T-helper 1 cell treated with Interleukin-12 subunit alpha and Interleukin-12 subunit beta and Interleukin-4 antibody, amounts not matched to agents 30 μg/mL and 1 μg/mL, for 36 hours (primary cell): ENCODE results near the gene KRT35.

Source experiments
- H3K27ac Mint-ChIP-seq: one replicate; pipeline ENCODE4 v1.8.0; 2021; ENCODE audit warnings: mild to moderate bottlenecking, mixed read lengths
- H3K27me3 Mint-ChIP-seq: one replicate; pipeline ENCODE4 v1.8.0; 2021; ENCODE audit warnings: low read depth, mixed read lengths
- H3K36me3 Mint-ChIP-seq: one replicate; pipeline ENCODE4 v1.8.0; 2021; ENCODE audit warnings: low read depth, mixed read lengths
- H3K4me1 Mint-ChIP-seq: one replicate; pipeline ENCODE4 v1.8.0; 2021; ENCODE audit warnings: low read depth, mixed read lengths
- H3K4me3 Mint-ChIP-seq: one replicate; pipeline ENCODE4 v1.8.0; 2021; ENCODE audit warnings: mild to moderate bottlenecking, moderate library complexity, mixed read lengths
- H3K9me3 Mint-ChIP-seq: one replicate; pipeline ENCODE4 v1.8.0; 2021; ENCODE audit warnings: mixed read lengths

Gene KRT35

DNA sequence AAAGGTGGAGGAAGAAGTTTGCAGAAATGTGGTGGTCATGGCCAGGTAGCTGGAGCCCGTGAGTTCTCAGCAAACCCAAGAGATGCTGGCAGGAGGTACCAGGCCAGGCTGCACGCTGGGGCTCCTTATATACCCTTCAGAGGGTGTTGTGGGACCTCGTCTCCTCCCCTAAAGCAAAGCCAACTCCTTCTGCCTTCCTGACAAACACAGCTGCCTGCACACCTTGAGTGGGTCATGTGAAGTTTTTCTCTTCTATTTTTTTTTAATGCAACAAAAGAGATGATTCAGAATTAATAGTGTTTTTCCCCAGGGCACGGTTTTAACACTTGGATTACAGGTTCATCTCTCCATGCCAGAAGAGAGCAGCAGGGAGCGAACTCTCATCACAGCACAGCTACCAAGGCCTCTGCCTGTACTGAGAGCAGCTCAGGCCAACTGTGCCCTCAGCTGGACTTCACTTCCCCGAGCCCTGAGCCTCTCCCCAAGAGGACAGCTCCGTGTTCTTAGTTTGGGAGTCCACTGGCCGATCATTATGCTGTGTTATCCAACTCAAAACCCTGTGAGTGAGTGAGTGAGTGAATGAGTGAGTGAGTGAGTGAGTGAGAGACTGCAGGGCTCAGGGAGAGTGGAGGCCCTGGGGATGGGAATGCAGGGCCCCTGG is 38.0 kb upstream of the KRT35 start, which contains the start of gene KRT15:
TSS of gene KRT15 (minus strand) at position 102 of the 661 bp plus-strand sequence. CDS start at position 39, 63 bp downstream.
- Mint-ChIP-seq H3K4me3 (no peak within 1 kb of the TSS), H3K36me3 (no peaks in the 10 kb centered on the region), H3K4me1 (no peaks in the 10 kb centered on the region), H3K9me3 (no peaks in the 10 kb centered on the region), H3K27me3 (peaks cover 3% of the 10 kb centered on the region), H3K27ac (no peak within 1 kb of the TSS)

DNA sequence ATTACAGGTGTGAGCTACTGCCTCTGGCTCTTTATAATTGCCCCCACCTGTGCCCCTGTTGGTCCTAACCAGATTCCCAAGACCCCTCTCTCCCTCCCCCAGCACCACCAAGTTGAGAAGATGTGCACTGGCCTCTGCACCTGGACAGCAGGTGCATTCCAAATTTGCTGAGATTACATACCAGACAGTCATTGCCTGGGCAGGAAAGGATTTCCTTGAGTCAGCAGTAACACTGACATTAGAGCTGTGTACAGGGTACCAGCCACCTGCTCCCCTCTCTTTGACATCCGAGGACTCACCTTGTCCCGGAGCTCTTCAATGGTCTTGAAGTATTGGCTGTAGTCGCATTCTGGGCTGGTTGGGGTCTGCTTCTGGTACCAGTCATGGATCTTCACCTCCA is 37.1 kb upstream of the KRT35 start:
- Mint-ChIP-seq H3K27me3 (peaks cover 3% of the 10 kb centered on the region), H3K27ac (no peak overlapping the region), H3K36me3 (no peaks in the 10 kb centered on the region), H3K9me3 (no peaks in the 10 kb centered on the region), H3K4me3 (no peak overlapping the region), H3K4me1 (no peaks in the 10 kb centered on the region)

DNA sequence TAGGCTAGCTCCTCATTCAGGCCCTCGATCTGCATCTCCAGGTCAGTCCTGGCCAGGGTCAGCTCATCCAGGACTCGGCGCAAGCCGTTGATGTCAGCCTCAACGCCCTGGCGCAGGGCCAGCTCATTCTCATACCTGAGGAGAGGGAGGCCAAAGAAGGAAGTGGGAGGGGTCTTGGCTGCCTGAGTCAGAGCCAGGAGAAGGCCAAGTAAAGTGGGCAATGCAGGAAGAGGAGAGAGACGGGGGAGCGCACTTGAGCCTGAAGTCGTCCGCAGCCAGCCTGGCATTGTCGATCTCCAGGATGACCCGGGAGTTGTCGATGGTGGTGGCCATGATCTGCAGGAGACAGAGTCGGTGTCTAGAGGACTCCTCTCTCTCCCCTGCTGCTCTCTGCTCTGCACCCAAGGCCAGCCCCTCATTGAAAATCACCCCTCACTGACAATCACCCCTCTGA is 35.9 kb upstream of the KRT35 start:
- no peak overlapping the region for H3K4me3 Mint-ChIP-seq
- H3K27ac Mint-ChIP-seq = no peak overlapping the region
- peaks cover 3% of the 10 kb centered on the region for H3K27me3 Mint-ChIP-seq
- H3K4me1 Mint-ChIP-seq = no peaks in the 10 kb centered on the region
- no peaks in the 10 kb centered on the region for H3K36me3 Mint-ChIP-seq
- no peaks in the 10 kb centered on the region for H3K9me3 Mint-ChIP-seq

DNA sequence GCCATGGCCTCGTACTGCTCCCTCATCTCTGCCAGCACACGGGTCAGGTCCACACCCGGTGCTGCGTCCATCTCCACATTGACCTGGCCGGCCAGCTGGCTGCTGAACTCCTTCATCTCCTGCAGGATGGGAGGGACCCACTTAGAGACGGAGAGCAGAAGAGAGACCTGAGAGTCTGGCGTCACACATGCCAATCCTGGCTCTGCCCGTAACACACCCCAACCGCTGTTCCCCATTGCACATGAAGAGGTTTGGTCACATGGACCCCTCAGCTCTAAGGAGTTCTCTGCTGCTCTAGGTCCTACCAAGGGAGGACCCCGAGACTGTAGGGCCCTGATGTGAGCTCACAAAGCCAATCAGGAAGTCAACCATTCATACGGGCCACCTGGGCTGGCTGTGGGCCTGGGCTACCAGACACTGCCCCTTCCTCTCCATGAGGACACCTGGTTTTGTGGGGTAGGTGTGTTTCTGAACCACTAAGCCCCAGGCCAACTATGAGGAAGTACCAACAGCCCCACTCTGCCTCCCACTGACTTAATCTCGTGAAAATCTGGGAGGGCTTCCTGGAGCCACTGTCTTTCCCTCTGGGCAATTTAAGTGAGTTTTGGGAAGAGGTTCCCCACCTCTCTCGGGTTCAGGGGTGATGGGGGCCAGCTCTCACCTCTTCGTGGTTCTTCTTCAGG is 35.3 kb upstream of the KRT35 start:
- Mint-ChIP-seq H3K4me3 (no peak overlapping the region), H3K9me3 (no peaks in the 10 kb centered on the region), H3K36me3 (no peaks in the 10 kb centered on the region), H3K27ac (no peak overlapping the region), H3K4me1 (no peaks in the 10 kb centered on the region), H3K27me3 (peaks cover 3% of the 10 kb centered on the region)

DNA sequence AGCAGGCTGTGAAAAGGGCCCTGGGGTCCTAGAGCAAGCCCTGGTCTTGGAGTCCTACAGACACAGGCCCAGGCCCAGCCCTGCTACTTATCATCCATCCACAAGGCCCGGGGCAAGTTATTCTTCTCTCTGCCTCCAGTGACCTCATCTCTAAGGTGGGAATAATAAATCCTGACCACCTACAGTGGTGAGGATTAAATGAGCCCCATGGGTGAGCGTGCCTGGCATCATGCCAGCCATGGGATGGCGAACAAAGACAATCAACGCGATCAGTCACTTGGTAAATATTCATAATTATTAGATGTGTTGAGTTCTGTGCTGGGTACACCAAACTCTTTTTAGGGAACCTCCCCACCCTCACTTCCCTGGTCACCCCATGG is 32.2 kb upstream of the KRT35 start:
- Mint-ChIP-seq H3K36me3 (no peaks in the 10 kb centered on the region), H3K27ac (no peak overlapping the region), H3K4me1 (no peaks in the 10 kb centered on the region), H3K27me3 (peaks cover 3% of the 10 kb centered on the region), H3K4me3 (no peak overlapping the region), H3K9me3 (no peaks in the 10 kb centered on the region)

DNA sequence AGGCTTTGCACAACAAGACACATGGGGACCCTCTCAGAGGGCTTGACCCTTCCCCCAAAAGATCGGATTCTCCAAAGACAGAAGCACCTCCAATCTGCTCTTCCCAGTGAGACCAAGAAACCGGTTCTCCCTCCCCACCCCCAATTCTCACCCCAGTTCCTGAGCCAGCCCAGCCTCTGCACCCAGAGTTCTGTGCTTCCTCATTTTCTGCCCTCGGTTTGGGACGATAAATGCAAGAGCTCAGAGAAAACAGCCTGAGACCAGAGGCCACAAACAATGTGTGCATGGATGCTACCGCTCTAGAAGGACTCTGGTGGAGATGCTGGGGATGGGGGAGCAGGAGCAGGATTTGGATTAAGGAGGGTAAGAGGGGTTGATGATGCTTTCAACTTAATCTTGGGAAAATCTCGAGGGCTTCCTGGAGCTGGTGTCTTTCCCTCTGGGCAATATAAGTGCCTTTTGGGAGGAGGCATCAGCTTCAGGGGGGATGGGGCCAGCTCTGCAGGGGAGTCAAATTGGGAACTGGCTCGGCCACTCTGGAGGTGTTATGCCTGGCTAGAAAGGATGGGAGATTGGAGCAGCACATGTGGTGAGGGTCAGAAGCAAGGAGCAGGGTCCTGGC is 31.7 kb upstream of the KRT35 start:
- no peaks in the 10 kb centered on the region for H3K4me1 Mint-ChIP-seq
- peaks cover 3% of the 10 kb centered on the region for H3K27me3 Mint-ChIP-seq
- no peaks in the 10 kb centered on the region for H3K36me3 Mint-ChIP-seq
- no peaks in the 10 kb centered on the region for H3K9me3 Mint-ChIP-seq
- H3K4me3 Mint-ChIP-seq = no peak overlapping the region
- H3K27ac Mint-ChIP-seq = no peak overlapping the region

DNA sequence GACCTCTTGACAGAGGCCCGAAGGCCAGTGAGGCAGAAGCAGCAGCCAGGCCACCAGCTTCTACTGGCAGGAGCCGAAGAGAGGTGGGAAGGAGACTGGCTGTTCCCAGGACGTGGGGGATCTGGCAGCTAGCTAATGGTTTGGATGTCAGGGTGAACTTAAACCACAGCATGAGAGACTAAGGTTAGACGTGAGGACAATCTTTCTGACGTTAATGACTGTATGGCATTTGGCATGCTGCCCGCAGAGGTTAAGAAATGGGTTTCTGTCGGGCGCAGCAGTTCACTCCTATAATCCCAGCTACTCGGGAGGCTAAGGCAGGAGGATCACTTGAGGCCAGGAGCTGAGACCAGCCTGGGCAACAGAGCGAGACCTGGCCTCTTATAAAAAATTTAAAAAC is 30.8 kb upstream of the KRT35 start:
- Mint-ChIP-seq H3K27me3 (peaks cover 3% of the 10 kb centered on the region), H3K27ac (no peak overlapping the region), H3K9me3 (no peaks in the 10 kb centered on the region), H3K36me3 (no peaks in the 10 kb centered on the region), H3K4me1 (no peaks in the 10 kb centered on the region), H3K4me3 (no peak overlapping the region)

DNA sequence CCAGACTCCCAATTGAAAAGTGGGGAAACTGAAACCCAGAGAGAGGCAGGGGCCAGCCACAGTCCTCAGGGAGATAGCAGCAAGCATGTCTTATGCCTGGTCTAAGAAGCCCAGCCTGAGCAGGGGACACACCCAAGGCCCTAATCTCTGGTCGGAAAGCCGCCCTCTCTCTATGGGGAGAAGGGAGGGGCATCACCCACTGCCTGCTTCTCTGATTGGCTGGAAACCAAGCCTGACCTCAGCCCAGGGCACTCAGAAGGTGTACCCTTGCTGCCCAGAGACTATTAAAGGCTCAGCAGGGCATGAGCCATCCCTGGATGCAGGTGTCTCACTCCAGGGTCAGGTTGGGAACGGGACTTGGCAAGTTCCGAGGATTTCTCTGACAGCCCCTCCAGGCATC is 30.2 kb upstream of the KRT35 start:
- Mint-ChIP-seq H3K36me3 (no peaks in the 10 kb centered on the region), H3K9me3 (no peaks in the 10 kb centered on the region), H3K27ac (no peak overlapping the region), H3K4me1 (no peaks in the 10 kb centered on the region), H3K27me3 (peaks cover 3% of the 10 kb centered on the region), H3K4me3 (no peak overlapping the region)

DNA sequence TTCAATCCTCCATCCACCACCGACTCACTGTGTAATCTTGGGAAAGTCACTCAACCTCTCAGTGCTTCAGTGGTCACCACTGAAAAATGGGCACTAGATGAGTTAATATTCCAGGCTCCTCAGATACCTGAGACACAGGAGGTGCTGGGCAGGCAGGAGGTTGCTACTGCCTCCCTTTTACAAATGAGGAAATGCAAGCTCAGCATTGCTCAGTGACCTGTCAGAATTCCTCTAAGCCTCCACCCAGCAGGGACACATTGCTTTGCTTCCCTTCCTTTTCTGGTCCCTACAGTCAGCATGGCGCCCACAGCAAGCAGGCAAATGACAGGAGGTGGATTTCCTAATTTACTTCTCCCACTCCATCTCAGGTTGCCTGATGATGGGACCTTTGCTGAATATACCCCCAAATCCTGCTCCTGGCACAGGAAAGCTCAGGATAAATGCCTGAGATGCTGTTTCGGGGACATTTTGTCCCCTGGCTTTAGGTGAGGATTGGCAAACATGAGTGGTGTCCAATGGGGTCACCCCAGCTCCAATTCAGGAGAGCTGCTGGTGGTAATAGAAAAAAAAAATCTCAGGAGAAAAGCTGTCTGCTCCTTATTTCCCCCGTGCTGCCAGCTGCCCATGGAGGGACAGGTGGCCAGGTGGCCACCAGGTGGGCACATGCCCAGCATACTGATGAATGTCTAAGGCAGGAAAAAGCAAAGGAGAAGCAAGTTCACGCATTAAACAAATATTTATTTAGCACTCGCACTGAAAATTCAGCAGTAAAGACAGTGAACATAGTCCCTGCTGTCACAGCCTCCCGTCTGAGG is 29.5 kb upstream of the KRT35 start:
- no peak overlapping the region for H3K4me3 Mint-ChIP-seq
- peaks cover 3% of the 10 kb centered on the region for H3K27me3 Mint-ChIP-seq
- H3K9me3 Mint-ChIP-seq = no peaks in the 10 kb centered on the region
- no peak overlapping the region for H3K27ac Mint-ChIP-seq
- H3K36me3 Mint-ChIP-seq = no peaks in the 10 kb centered on the region
- no peaks in the 10 kb centered on the region for H3K4me1 Mint-ChIP-seq

DNA sequence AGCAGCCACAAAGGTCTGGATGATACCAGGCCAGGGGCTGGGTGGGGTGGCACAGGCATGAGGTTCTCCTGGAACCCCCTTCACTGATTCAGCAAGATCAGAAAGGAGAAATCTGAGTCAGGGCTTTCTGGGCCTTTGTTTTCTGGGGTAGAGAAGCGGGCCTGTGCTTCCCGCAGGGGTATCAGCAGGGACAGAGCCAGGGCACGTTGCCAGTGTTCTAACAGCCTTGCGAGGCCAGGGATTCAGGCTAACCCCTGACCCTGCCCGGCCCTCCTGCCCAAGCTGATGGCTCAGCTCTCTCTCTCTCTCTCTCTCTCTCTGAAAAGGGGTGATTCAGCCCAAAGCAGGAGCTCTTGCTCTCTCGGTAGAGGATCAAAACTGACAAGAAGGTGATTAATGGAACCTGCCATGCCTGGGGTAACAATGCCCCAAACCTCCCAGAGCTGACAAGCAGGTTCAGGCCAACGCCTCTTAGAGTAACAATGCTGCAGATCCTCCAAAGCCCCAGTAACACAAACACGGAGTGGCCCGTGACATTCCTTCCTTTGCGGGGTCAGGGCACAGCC is 26.4 kb upstream of the KRT35 start:
- Mint-ChIP-seq H3K4me1 (no peaks in the 10 kb centered on the region), H3K27me3 (no peaks in the 10 kb centered on the region), H3K27ac (no peak overlapping the region), H3K36me3 (no peaks in the 10 kb centered on the region), H3K9me3 (no peaks in the 10 kb centered on the region), H3K4me3 (no peak overlapping the region)

DNA sequence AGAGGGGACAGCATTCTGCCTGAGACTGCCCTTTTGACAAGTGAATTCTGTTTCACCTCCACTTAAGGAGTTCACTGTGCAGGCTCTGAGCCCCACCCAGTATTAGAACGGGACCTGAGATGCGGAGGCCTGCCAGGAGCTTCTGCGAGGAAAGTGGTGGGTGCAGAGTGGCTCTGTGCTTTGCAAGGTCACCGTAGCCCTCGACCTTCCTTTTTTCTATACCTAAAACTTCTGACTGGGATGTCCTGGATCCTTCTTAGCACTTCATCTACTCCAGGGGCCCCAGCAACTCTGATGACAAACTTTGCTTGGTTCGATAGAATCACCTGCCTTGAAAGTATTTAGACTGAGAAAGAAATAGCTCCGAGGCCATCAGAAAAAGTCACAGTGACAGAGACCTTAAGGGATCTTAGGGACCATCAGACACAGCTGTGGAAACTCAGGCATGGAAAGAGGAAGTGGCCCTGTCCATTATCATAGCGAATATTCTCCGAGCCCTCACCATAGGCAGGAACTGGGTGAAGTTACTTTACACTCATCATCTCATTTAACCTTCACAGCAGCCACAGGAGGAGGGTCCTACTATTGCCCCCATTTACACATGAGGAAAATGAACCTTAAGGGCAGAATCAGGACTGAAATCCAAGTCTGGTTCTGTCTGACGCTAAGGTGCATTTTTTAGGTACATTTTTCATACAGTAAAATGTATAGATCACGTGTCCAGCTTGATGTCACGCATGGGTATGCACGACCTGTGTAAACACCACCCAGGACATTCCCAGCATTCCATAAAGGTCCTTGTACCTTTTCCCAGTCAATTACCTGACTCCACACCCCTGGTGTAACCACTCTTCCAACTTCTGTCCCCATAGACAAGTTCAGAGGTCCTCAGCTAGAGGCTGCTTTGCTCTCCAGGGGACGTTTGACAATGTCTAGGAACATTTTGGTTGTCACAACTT is 25.1 kb upstream of the KRT35 start:
- Mint-ChIP-seq H3K4me1 (no peaks in the 10 kb centered on the region), H3K27me3 (no peaks in the 10 kb centered on the region), H3K9me3 (no peaks in the 10 kb centered on the region), H3K4me3 (no peak overlapping the region), H3K27ac (no peak overlapping the region), H3K36me3 (no peaks in the 10 kb centered on the region)

DNA sequence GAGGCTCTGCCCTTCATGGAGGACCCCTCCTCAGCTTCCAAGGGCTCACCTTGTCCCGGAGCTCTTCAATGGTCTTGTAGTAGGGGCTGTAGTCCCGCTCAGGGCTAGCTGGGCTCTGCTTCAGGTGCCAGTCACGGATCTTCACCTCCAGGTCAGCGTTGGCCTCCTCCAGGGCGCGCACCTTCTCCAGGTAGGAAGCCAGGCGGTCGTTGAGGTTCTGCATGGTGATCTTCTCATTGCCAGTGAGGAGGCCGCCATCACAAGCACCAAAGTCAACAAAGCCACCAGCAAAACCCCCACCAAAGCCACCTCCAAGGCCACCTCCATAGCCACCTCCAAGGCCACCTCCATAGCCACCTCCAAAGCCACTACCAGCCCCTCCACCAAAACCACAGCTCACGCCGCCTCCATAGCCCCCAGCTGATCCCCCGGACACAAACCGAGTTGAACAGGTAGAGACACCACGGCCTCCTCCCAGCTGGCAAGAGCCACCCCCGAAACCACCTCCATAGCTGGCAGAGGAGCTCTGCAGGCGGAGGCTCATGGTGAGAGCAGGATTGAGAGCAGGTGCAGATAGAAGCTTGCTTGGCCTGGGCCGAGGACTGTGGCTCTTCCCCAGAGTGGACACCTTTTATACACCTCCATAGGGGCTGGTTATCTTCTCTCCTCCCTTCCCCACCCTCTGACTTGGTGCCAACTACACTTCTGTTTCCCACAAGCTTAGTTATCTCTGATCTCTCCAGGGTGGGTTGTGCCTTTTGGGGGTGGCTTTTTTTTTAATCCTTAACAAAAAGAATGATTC is 24.3 kb upstream of the KRT35 start, which contains the start of gene KRT13:
TSS of gene KRT13 (minus strand) at position 606 of the 802 bp plus-strand sequence. CDS start at position 544, 62 bp downstream.
- Mint-ChIP-seq H3K4me3 (no peak within 1 kb of the TSS), H3K27me3 (no peaks in the 10 kb centered on the region), H3K27ac (no peak within 1 kb of the TSS), H3K9me3 (no peaks in the 10 kb centered on the region), H3K36me3 (no peaks in the 10 kb centered on the region), H3K4me1 (no peaks in the 10 kb centered on the region)
